ENCODE data around the gene HSF4.

HSF4 gene

GRCh38 chr16:67147437-67148140 is 17.0 kb upstream of the HSF4 start:
- DNase-seq: no peak
- peaks cover 56% of the 10 kb centered on the region for H3K36me3 ChIP-seq
- no peaks in the 10 kb centered on the region for H3K9me3 ChIP-seq (ENCODE audit: severe bottlenecking)
- no peak overlapping the region for H3K4me3 ChIP-seq (ENCODE audit: low read depth, low read length)
- no peaks in the 10 kb centered on the region for H3K27me3 ChIP-seq (ENCODE audit: insufficient read depth, low read depth, severe bottlenecking)
- no peak overlapping the region for H3K27ac ChIP-seq
- TF ChIP-seq, protein P1, sequence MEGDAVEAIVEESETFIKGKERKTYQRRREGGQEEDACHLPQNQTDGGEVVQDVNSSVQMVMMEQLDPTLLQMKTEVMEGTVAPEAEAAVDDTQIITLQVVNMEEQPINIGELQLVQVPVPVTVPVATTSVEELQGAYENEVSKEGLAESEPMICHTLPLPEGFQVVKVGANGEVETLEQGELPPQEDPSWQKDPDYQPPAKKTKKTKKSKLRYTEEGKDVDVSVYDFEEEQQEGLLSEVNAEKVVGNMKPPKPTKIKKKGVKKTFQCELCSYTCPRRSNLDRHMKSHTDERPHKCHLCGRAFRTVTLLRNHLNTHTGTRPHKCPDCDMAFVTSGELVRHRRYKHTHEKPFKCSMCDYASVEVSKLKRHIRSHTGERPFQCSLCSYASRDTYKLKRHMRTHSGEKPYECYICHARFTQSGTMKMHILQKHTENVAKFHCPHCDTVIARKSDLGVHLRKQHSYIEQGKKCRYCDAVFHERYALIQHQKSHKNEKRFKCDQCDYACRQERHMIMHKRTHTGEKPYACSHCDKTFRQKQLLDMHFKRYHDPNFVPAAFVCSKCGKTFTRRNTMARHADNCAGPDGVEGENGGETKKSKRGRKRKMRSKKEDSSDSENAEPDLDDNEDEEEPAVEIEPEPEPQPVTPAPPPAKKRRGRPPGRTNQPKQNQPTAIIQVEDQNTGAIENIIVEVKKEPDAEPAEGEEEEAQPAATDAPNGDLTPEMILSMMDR (IDR thresholded peaks at IDR 0.05; ENCODE audit: low read depth, low read length): no peak

DNA sequence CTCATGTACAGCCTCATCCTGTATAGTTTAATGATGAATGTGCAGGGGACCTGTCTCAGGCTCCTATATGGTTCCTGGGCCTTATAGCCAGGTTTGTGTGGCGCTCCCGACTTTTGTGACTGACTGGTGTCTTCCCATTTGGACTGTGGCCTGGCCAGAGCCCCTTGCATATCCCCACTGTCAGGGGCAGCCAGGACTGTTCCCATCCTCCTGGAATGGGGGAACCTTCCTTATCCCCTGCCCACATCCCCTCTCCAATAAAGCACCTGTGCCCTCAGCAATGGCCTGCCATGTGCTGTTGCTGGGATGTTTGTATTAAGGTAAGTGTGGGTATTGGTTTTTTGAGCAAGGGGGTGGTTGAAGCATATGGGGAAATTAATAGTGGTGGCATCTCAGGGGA is 16.3 kb upstream of the HSF4 start:
- Histone ChIP-seq H3K9me3 (ENCODE audit: severe bottlenecking) (no peaks in the 10 kb centered on the region), H3K4me3 (ENCODE audit: low read depth, low read length) (no peak overlapping the region), H3K27ac (no peak overlapping the region), H3K36me3 (peaks cover 50% of the 10 kb centered on the region), H3K27me3 (ENCODE audit: insufficient read depth, low read depth, severe bottlenecking) (no peaks in the 10 kb centered on the region)
- TF ChIP-seq, protein P1 (IDR thresholded peaks at IDR 0.05; ENCODE audit: low read depth, low read length): no peak
- no peak for DNase-seq

DNA sequence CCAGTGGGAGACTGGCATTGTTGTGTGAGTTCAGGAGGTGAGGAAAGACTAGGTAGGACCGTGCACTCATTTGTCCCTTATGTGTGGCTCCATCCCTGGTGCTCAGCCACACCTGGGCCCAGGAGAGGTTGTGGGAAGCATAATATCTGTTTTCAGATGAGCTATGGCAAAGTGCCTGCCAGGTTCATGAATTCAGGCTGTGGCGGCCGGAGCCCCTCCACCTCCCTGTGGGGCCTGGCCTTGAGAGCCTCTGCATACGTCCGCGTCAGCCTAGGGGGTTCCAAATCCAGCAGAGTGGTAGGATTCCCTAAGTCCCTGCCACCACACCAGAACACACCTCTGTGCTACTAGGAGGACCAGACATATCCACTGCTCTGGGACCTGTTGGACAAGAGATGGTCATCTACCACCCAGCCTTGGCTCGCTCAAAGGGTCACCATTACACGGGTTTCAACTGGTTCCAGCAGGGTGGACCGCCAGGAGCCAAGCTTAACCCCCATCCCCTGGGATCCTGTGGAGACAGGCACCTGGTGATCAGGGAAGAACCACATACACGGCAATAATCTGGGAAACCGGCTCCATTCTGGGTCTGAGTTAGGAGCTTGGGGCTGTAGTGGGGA is 15.8 kb upstream of the HSF4 start:
- H3K27me3 ChIP-seq (ENCODE audit: insufficient read depth, low read depth, severe bottlenecking): no peaks in the 10 kb centered on the region
- TF ChIP-seq, protein P1 (IDR thresholded peaks at IDR 0.05; ENCODE audit: low read depth, low read length): no peak
- no peak overlapping the region for H3K4me3 ChIP-seq (ENCODE audit: low read depth, low read length)
- H3K27ac ChIP-seq: no peak overlapping the region
- no peaks in the 10 kb centered on the region for H3K9me3 ChIP-seq (ENCODE audit: severe bottlenecking)
- no peak for DNase-seq
- peaks cover 45% of the 10 kb centered on the region for H3K36me3 ChIP-seq

GRCh38 chr16:67149276-67150046 is 15.1 kb upstream of the HSF4 start:
- Histone ChIP-seq H3K4me3 (ENCODE audit: low read depth, low read length) (no peak overlapping the region), H3K27me3 (ENCODE audit: insufficient read depth, low read depth, severe bottlenecking) (no peaks in the 10 kb centered on the region), H3K27ac (no peak overlapping the region), H3K9me3 (ENCODE audit: severe bottlenecking) (no peaks in the 10 kb centered on the region), H3K36me3 (peaks cover 39% of the 10 kb centered on the region)
- TF ChIP-seq, protein P1 (IDR thresholded peaks at IDR 0.05; ENCODE audit: low read depth, low read length): 0 out of 2 replicates have a peak, but pooled peaks have one; percentile 18
- DNase-seq: no peak

DNA sequence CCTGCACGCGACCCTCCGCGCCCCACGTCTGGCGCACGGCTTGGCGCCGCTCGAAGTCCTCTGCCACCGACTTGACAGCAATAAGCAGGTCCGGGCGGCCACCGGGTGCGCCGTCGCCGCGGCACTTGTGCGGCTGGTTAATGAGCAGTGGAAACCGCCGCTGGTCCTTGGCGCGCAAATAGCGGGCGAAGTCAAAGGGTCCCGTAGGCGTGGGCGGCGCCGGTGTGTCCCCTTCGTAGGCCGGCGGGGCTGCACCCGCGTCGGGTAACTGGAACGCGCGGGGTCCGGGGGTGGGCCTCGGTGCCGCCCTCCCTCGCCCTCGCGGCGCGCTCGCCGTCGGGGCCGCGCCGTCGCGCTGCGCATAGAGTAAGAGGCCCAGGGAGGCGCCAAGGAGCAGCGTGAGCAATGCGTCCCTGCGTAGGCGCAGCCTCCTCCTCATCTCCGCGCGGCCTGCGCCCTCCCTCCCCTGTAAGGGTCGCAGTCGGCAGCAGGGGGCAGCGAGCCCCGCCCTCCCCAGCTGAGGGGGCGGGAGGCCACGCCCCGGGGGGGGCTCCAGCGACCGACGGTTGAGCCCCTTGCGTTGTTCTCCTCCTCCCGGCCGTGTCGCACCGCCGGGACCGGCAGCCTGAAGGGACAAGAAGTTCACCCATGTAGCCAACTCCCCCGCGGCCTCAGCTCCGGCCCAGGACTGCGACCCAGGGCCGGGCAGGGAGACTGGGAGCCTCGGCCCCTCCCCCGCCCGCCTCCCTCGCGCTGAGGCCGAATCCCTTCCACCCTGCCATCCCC is 14.3 kb upstream of the HSF4 start:
- Histone ChIP-seq H3K4me3 (ENCODE audit: low read depth, low read length) (peak overlapping the region; percentile 55), H3K27ac (peak overlapping the region; percentile 70), H3K36me3 (peaks cover 34% of the 10 kb centered on the region), H3K27me3 (ENCODE audit: insufficient read depth, low read depth, severe bottlenecking) (no peaks in the 10 kb centered on the region), H3K9me3 (ENCODE audit: severe bottlenecking) (no peaks in the 10 kb centered on the region)
- no peak for DNase-seq
- TF ChIP-seq, protein P1 (IDR thresholded peaks at IDR 0.05; ENCODE audit: low read depth, low read length): peak; percentile 11; the same call in 1 of the 2 replicates

Data from WERI-Rb-1 (cell line).